SK-N-SH treated with all-trans-retinoic acid at 6 μM for 48 hours (cell line): ENCODE data around the gene S100A14.

Experiments
- CREB5 ChIP-seq: fragments of 250-450 bp; sonication (Bioruptor Pico); IDR thresholded peaks from 2 replicates; pipeline ENCODE4 v1.5.1; 2020; ENCODE audit warnings: low read depth, mild to moderate bottlenecking, moderate library complexity
- CSRNP3 ChIP-seq: fragments of 250-450 bp; sonication (Bioruptor Pico); IDR thresholded peaks from 2 replicates; pipeline ENCODE4 v1.5.1; 2021; ENCODE audit warnings: mild to moderate bottlenecking, moderate library complexity
- GLIS3 ChIP-seq: fragments of 250-450 bp; sonication (Bioruptor Pico); IDR thresholded peaks from 2 replicates; pipeline ENCODE4 v1.5.0; 2020; ENCODE audit warnings: mild to moderate bottlenecking, moderate library complexity
- OSR1 ChIP-seq: fragments of 250-450 bp; sonication (Bioruptor Pico); IDR thresholded peaks from 2 replicates; pipeline ENCODE4 v1.8.0; 2022; ENCODE audit warnings: moderate library complexity, mild to moderate bottlenecking, inconsistent platforms
- PATZ1 ChIP-seq: fragments of 250-450 bp; sonication (Bioruptor Pico); IDR thresholded peaks from 2 replicates; pipeline ENCODE4 v1.8.0; 2020; ENCODE audit warnings: mild to moderate bottlenecking, moderate library complexity, borderline replicate concordance
- POU6F1 ChIP-seq: fragments of 250-450 bp; sonication (Bioruptor Pico); IDR thresholded peaks from 2 replicates; pipeline ENCODE4 v1.8.0; 2021; ENCODE audit warnings: low read depth, mild to moderate bottlenecking, moderate library complexity, borderline replicate concordance
- RARB ChIP-seq: fragments of 250-450 bp; sonication (Bioruptor Pico); IDR thresholded peaks from 2 replicates; pipeline ENCODE4 v1.8.0; 2021; ENCODE audit warnings: mild to moderate bottlenecking, moderate library complexity
- TCF4 ChIP-seq: fragments of 250-450 bp; sonication (Bioruptor Pico); IDR thresholded peaks from 2 replicates; pipeline ENCODE4 v1.8.0; 2021; ENCODE audit warnings: mild to moderate bottlenecking, moderate library complexity, borderline replicate concordance
- TOX ChIP-seq: fragments of 250-450 bp; sonication (Bioruptor Pico); IDR thresholded peaks from 2 replicates; pipeline ENCODE4 v1.8.0; 2021; ENCODE audit warnings: mild to moderate bottlenecking, moderate library complexity, borderline replicate concordance
- ZC3H10 ChIP-seq: fragments of 250-450 bp; sonication (Bioruptor Pico); IDR thresholded peaks from 2 replicates; pipeline ENCODE4 v1.5.1; 2021; ENCODE audit warnings: mild to moderate bottlenecking, moderate library complexity
- ZFP30 ChIP-seq: fragments of 450-650 bp; formaldehyde crosslinking; IDR thresholded peaks from 2 replicates; pipeline ENCODE4 v1.5.0; 2022; ENCODE audit warnings: mild to moderate bottlenecking, moderate library complexity

GRCh38 chr1:153592748-153593147, 23.4 kb downstream of the S100A14 start:
- TF ChIP-seq PATZ1 (CRISPR knock-in tag) (no peak), POU6F1 (no peak), CSRNP3 (CRISPR knock-in tag) (no peak), GLIS3 (CRISPR knock-in tag) (no peak), ZFP30 (CRISPR knock-in tag) (no peak), OSR1 (CRISPR knock-in tag) (no peak), TCF4 (CRISPR knock-in tag) (no peak), ZC3H10 (CRISPR knock-in tag) (no peak), RARB (no peak), TOX (CRISPR knock-in tag) (no peak), CREB5 (CRISPR knock-in tag) (no peak)
